H1 (cell line): ENCODE results near the gene MPRIP.

Experiments used
- CHD1 ChIP-seq: IDR thresholded peaks from 2 replicates; pipeline ENCODE4 v1.6.1; 2012; ENCODE audit warnings: low read depth, low read length, improper control_type of control experiment
- CHD2 ChIP-seq: IDR thresholded peaks from 2 replicates; pipeline ENCODE4 v1.6.1; 2012; ENCODE audit warnings: low read length, improper control_type of control experiment
- CTCF ChIP-seq, 3 experiments: IDR thresholded peaks; 1 replicate in 2 of 3; 2 replicates in 1 of 3; pipeline versions ENCODE4 v1.5.1 to v1.6.1; 2011; ENCODE audit warnings: low read length in 3 of 3, mild to moderate bottlenecking in 3 of 3, inconsistent platforms in 2 of 3, low read depth in 1 of 3, moderate library complexity in 1 of 3; ENCODE audit not compliant: insufficient read depth in 1 of 3; ENCODE audit errors: control extremely low read depth in 1 of 3
- EZH2 ChIP-seq: fragments of 200-600 bp; sonication (generic); IDR thresholded peaks from 2 replicates; pipeline ENCODE4 v1.7.1; 2012; ENCODE audit warnings: low read depth, mild to moderate bottlenecking, moderate library complexity, low read length, inconsistent platforms; ENCODE audit not compliant: severe bottlenecking
- FOSL1 ChIP-seq: IDR thresholded peaks from 2 replicates; pipeline ENCODE4 v1.6.1; 2011; ENCODE audit warnings: mild to moderate bottlenecking, low read depth, low read length, moderate library complexity; ENCODE audit not compliant: insufficient read depth
- GABPA ChIP-seq: IDR thresholded peaks from 2 replicates; pipeline ENCODE4 v1.6.1; 2011; ENCODE audit warnings: mild to moderate bottlenecking, low read length, moderate library complexity, borderline replicate concordance; ENCODE audit not compliant: insufficient read depth
- MAX ChIP-seq: IDR thresholded peaks from 2 replicates; pipeline ENCODE4 v1.6.1; 2012; ENCODE audit warnings: inconsistent platforms
- POLR2A ChIP-seq, 2 experiments: IDR thresholded peaks; 1 replicate in 1 of 2; 2 replicates in 1 of 2; pipeline ENCODE4 v1.6.1; 2011; ENCODE audit warnings: low read depth in 2 of 2, low read length in 2 of 2, mild to moderate bottlenecking in 2 of 2; ENCODE audit errors: control extremely low read depth in 1 of 2
- TAF1 ChIP-seq: IDR thresholded peaks from 2 replicates; pipeline ENCODE4 v1.6.1; 2011; ENCODE audit warnings: mild to moderate bottlenecking, low read depth, low read length
- ZNF274 ChIP-seq: IDR thresholded peaks from 2 replicates; pipeline ENCODE4 v1.7.0; 2012; ENCODE audit warnings: low read length, borderline replicate concordance; ENCODE audit errors: extremely low read depth

- no peak for TF ChIP-seq POLR2A (IDR thresholded peaks at IDR 0.05; ENCODE audit: control extremely low read depth in 1 of 2, low read depth in 2 of 2, low read length in 2 of 2)
- TF ChIP-seq CHD2, result no peak
- no peak for TF ChIP-seq CTCF (IDR thresholded peaks at IDR 0.05; ENCODE audit: control extremely low read depth in 1 of 3, insufficient read depth in 1 of 3, low read depth in 1 of 3, low read length in 3 of 3)
- TF ChIP-seq TAF1, result no peak
- TF ChIP-seq CHD1, result no peak
- TF ChIP-seq EZH2, result no peak
- TF ChIP-seq ZNF274, result no peak
- TF ChIP-seq GABPA, result no peak
- TF ChIP-seq MAX, result no peak
- no peak for TF ChIP-seq FOSL1
Measured at GRCh38 chr17:17034026-17034425, 8.2 kb upstream of the MPRIP start.
